G401.6 (cell line): ENCODE results near the gene PF4V1.
"Not testable (repeated sequence)": the region's sequence is repeated elsewhere in the genome, so short reads cannot be mapped to it uniquely, and the experiment has no call there.

ENCODE experiments used
- FAIRE-seq: peaks from 2 replicates; lab custom pipeline; 2012; peaks lifted over from hg19 to GRCh38; lab: Jason Lieb, UNC

Gene PF4V1

DNA sequence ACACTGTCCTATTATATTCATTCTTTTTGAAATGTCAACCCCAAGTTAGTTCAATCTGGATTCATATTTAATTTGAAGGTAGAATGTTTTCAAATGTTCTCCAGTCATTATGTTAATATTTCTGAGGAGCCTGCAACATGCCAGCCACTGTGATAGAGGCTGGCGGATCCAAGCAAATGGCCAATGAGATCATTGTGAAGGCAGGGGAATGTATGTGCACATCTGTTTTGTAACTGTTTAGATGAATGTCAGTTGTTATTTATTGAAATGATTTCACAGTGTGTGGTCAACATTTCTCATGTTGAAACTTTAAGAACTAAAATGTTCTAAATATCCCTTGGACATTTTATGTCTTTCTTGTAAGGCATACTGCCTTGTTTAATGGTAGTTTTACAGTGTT lies 17.7 kb downstream of the PF4V1 start:
- no peak for FAIRE-seq

DNA sequence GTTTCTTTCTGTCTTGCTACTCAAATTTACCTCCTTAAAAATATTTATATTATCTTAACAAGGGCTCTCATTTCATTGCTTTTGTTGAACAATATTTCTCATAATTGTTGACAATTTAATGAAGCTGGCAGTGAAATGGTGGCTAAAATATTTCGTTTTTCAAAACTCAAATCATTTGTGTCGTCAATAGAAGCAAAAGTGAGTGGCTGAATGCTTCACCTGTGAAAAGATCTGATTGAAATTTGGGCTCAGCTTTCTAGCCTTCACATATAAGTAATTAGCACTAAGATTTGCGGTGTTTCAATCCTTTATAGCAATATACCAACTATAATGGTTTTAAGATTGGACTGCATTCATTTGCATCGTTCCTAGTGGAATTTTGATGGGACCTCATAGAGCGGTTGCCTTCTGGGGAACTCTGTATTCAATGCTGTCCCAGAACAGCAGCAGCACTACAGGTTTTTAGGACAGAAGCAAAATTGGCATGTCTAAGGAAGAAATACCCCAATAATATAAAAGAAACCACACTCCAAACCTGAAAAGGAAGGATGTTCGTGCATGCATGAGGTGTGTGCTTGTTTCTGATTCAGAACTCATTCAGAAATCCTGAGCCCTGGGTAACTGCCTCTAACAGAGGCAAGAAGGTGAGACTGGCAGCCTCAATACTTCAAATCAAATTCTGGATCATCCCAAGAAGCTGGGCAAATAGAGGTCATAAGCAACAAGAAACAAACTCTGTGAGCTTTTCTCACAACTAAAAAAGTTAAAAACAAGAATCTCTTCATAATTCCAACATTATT lies 18.6 kb downstream of the PF4V1 start:
- no peak for FAIRE-seq

GRCh38 chr4:73872316-73873108 lies 19.4 kb downstream of the PF4V1 start:
- no peak for FAIRE-seq

DNA sequence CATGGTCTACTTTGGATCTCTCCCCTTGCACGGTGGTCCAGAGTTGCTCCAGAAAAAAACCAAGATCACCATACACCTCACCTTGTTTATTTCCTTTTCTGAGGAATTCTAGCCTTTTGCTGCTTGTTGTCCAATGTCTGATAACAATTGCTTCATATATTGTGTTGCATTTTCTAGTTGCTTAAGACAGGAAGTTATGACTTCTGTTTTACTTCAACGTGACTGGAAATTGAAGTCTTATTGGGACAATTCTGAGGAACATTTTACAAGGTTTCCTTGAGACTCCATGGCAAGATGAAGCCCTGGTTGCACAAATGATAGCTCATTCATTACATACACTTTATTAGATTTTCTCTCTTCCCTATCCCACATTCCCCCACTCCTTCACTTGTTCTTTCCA lies 21.3 kb downstream of the PF4V1 start:
- no peak for FAIRE-seq

GRCh38 chr4:73875401-73875800 lies 22.3 kb downstream of the PF4V1 start:
- no peak for FAIRE-seq

DNA sequence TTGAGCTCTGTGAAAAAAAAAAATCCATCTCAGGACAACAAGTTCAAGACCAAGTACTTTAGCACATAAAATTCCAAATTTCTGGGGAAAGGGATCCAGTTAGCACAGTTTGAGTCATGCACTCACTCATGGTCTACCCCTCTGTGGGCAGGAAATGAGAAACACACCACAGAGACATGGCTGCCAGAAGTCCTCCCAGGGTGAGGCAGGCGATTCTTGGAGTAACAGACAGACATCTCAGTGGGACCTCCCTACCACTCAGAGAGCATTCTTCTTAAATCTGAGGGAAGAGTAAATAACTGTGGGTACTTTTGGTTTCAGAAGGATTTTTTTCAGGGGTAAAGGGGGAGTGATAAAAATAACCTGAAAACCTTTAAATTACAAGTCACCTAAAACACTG lies 30.2 kb downstream of the PF4V1 start:
- FAIRE-seq = no peak

DNA sequence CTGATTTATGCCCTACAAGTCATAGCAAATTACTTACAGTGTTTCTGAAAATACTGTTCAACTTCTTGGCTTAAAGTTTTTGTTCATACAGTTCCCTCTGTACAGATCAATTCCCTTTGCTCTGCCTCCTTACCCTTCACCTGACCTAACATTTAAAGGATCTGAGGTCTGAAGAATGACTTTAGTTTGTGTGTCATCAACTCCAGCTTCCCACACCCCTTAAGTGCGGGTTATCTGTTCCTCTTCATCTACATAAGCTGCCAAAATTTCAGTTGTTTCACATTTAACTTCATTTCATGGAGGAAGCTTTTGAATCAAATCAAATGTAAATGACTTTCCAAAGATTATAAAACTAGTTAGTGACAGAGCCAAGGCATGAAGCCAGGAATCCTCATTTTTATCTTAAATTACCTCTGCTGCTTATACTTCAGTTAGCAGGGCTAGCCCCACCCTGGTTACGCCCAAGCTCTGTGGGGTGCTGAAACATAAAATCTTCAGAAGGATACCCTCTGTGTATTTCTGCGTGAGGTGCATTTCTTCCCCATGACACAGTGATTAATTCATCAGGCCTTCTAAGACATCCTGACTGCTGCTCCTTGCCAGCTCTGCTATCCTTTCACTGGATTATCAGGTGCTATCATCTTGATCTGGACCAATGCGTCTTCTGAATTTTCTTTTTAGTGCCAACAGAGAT lies 32.6 kb downstream of the PF4V1 start:
- no peak for FAIRE-seq

DNA sequence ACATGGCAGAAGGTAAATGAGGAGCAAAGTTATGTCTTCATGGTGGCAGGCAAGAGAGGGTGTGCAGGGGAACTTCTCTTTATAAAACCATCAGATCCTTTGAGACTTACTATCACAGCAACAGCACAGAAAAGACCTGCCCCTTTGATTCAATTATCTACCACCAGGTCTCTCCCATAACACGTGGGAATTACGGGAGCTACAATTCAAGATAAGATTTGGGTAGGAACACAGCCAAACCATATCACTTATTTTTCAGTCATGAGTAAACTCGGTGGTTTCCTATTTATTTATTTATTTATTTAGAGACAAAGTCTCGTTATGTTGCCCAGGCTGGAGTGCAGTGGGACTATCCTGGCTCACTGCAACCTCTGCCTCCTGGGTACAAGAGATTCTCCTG lies 38.2 kb downstream of the PF4V1 start:
- FAIRE-seq = no peak

DNA sequence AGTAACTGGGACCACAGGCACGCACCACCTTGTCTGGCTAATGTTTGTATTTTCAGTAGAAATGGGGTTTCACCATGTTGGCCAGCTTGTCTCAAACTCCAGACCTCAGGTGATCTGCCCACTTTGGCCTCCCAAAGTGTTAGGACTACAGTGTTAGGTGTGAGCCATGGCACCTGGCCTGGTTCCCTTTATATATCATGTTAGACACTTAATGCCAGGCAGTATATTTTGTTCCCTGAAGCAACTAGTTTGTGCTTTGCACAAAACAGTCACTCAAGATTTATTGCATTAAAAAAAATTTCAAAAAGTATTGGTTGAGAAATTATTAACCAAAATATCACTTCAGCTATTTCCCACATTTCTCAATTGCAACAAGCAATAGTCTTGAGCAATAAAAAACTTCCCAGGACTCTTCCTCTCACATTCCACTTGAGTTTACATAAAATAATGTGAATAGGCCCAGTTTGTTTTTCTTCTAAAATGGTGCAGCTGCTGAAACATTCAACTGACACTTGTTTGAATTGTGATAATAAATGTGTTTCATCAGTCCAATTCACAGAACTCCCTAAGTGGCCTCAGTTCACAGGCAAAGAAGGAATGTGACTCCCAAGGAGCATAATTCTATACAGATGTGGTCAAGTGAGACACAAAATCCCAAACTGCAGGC lies 38.8 kb downstream of the PF4V1 start:
- no peak for FAIRE-seq

GRCh38 chr4:73892966-73893365 lies 39.9 kb downstream of the PF4V1 start:
- FAIRE-seq = no peak

- FAIRE-seq = no peak
These were observed 40.9 kb downstream of the PF4V1 start for GRCh38 chr4:73894001-73894400.

DNA sequence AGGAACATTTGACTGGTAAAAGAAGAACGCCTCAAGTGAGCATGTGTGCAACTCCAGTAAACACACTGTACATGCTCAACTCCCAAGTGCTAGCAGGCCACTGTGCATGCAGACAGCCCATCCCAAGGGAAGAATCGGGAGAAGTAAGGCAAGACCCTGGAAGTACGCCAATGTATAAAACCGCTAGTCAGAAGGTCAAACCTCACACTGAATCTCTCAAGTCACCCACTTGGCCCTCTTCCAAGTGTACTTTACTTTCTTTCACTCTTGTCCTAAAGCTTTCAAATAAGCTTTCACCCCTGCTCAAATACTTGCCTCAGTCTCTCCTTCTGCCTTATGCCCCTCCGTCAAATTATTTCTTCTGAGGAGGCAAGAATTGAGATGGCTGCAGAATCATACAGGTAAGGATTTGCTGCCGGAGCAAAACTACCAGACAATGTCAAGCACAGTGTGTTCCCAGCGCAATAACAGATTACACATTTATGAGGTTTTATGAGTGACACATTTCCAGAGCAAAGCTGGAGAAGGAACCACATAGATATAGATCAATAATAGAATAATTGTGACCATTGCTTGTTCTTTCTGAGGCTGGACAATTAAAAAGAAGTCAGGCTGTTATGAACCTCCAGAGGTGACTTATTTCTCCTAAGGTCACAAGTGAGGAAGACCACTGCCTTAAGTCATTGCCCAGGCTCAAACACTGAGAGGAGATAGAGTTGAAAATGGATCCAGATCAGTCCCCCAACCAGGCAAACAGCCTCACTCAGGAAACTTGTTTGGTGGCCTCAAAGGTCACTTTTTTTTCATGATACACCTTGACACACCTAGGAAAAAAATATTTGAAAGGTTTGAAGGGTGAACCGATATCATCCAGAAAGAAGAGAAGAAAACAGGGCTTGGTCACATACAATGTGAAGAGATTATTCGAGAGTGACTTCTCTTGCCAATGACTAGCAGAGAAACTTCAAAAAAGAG lies 42.4 kb downstream of the PF4V1 start:
- FAIRE-seq = no peak

DNA sequence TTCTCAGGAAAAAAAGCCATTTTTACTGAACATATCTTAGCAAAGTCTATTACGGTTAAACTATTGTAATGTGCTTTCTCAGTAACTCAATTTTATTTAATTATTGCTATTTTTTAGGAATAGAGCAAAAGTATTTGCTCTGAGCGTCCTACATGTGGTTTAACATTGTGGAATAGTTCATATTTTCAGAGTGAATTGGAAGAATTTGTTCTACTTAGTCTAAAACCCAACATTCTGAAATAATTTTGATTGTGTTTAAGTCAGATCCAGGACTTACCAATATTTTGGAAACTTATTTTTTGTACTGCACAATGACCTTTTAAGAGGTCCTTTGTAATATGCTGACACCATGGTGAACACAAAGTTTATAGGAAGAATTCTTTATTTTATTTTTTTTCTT lies 43.3 kb downstream of the PF4V1 start:
- no peak for FAIRE-seq

DNA sequence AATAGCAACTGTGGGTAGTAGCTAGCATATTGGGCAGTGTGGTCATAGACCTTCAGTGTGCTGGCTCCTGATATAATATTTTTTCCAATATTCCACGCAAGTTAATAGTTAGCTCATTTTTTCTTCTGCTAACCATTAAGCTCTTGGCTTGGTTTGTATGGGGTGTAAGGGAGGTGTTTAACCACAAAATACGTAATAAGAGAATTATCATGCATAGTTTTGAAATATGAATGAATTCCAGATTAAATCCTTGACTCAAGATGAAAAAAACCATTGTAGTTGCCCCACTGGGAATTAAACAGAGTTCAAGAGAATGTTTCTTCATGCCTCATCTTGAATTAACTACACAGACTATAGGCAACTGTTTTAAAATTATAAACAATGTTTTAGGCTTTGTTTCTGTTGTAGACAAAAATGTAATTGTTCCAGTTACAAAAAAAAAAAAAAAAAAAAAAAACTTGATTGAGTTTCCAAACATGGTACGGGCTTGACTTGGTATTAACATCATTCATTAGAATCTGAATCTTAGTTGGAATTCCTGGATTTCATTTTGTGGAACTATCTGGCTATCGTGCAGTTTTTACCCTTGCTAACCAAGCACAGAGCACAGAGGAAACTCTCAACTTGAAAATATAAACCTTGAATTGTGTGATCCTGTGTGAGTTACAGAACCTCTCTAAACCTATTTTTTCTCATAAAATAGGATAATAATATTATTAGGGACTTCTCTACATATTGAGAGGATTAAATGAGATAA lies 44.5 kb downstream of the PF4V1 start:
- FAIRE-seq = no peak

GRCh38 chr4:73899338-73899737 lies 46.2 kb downstream of the PF4V1 start:
- FAIRE-seq = not testable (repeated sequence)

- FAIRE-seq = no peak
These were observed 47.9 kb downstream of the PF4V1 start for GRCh38 chr4:73901031-73901430.

DNA sequence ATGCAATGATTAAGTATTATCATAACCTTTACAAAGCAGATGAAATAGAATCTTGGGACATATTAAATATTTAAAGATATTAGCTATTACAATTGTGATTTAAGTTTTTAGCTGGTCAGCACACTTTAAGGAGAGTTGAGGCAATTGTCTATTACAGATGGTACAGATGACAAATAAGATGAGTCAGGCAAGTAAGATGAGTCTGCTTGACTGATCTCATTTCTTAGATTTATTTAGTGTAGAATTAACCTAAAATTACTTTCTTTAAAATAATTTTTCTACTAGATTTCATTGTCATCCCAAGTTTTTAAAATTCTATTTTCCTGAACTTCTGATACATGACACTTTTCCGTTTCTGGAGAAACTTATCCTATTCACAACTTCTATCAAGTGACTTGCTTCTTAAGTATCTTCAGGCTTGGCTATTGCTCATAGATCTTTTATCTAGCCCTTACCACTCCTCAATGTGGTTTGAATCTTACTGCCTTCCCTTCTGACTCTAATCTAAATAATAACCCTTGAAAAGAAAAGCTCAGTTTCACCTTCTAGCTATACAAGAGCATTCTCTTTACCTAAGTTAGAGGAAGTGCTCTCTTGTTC lies 49.0 kb downstream of the PF4V1 start:
- no peak for FAIRE-seq

DNA sequence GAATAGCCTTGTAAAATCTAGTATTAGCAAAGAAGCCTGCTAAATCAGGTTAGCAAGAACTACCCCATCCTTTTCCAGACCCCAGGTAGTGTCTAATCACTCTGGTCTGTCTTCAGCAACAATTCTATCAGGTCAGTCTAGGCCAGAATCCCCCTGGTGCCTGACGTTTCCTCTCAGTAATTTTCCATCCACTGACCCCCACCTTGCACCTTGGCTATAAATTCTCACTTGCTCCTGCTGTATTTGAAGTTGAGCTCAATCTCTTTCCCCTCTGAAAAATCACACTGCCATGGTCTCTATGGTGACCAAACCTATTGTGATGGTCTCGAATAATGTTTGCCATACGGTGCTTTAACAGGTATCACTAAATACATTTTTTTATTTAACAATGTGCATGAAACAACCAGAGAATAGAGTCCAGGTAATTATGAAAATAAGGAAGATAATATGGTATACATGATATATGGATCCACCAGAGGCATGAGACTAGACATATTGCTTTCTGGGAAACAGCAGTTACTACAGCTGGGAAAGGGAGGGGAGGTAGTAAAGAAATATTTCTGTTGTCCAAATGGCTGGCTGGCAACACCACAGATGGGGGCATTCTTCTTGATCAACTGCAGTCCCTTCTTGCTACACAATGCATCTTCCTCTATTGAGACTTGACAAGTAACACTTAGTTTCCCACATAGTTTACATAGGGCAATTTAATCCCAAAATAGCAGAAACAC lies 49.9 kb downstream of the PF4V1 start:
- no peak for FAIRE-seq
